IMR-90 (cell line): ENCODE results near the gene LY6G5C. TPM values are rescaled to one million over a fixed set of nuclear protein-coding genes. Genes with fewer than 3 reads are reported as not detected.

Experiments used
- ATAC-seq: fragments of 200-7000 bp; cut with Tn5 transposase; 2 replicates; pipeline ENCODE4 v1.9.1; 2020; ENCODE audit warnings: low read depth, mild to moderate bottlenecking, moderate library complexity
- BruUV-seq: library from RNA; stranded (reverse); fragments of 400-500 nt; replicated peaks from 2 replicates; lab custom pipeline; 2021; lab: Mats Ljungman, UMichigan
- CTCF ChIA-PET: fragments of 300-600 bp; formaldehyde crosslinking; extraction: SDS; loops from one replicate; lab custom pipeline; 2021; ENCODE audit warnings: antibody characterized with exemption; lab: Yijun Ruan, JAX
- POLR2A ChIA-PET: fragments of 300-600 bp; sonication (Branson Sonifier 250); formaldehyde crosslinking; loops from one replicate; lab custom pipeline; 2022; ENCODE audit warnings: antibody characterized with exemption; ENCODE audit not compliant: unreplicated experiment; lab: Charles Lee
- DNase-seq: peaks from one replicate; pipeline ENCODE4 v3.0.0; 2013
- H2AFZ ChIP-seq: replicated peaks from 2 replicates; pipeline ENCODE3; 2013; ENCODE audit warnings: low read length, mild to moderate bottlenecking; ENCODE audit not compliant: poor library complexity
- H2AK5ac ChIP-seq: 2 replicates; pipeline ENCODE4 v1.6.1; 2013; ENCODE audit warnings: low read depth, low read length, inconsistent platforms
- H2AK9ac ChIP-seq: replicated peaks from 2 replicates; pipeline ENCODE3; 2013; ENCODE audit warnings: mild to moderate bottlenecking, low read depth, low read length, moderate library complexity; ENCODE audit not compliant: poor library complexity
- H2BK120ac ChIP-seq: 2 replicates; pipeline ENCODE4 v1.6.1; 2013; ENCODE audit warnings: low read depth, low read length, inconsistent platforms
- H2BK15ac ChIP-seq: 3 replicates; pipeline ENCODE4 v1.6.1; 2013; ENCODE audit warnings: low read depth, low read length, inconsistent platforms
- H2BK20ac ChIP-seq: 2 replicates; pipeline ENCODE4 v1.6.1; 2013; ENCODE audit warnings: low read depth, mild to moderate bottlenecking, inconsistent platforms, low read length, moderate library complexity
- H2BK5ac ChIP-seq: 2 replicates; pipeline ENCODE4 v1.6.1; 2013; ENCODE audit warnings: mild to moderate bottlenecking, low read depth, low read length, inconsistent platforms; ENCODE audit not compliant: poor library complexity, severe bottlenecking
- H3K14ac ChIP-seq: replicated peaks from 2 replicates; pipeline ENCODE4 v1.6.1; 2013; ENCODE audit warnings: low read depth, low read length, inconsistent platforms
- H3K18ac ChIP-seq: 2 replicates; pipeline ENCODE4 v1.6.1; 2013; ENCODE audit warnings: low read depth, low read length, control low read depth
- H3K23ac ChIP-seq: 2 replicates; pipeline ENCODE4 v1.6.1; 2013; ENCODE audit warnings: low read depth, low read length, inconsistent platforms
- H3K27ac ChIP-seq: 2 replicates; pipeline ENCODE4 v1.5.1; 2013; ENCODE audit warnings: mild to moderate bottlenecking, control low read depth, low read length; ENCODE audit not compliant: insufficient read depth
- H3K27me3 ChIP-seq: 2 replicates; pipeline ENCODE4 v1.6.1; 2013; ENCODE audit warnings: low read length; ENCODE audit not compliant: control insufficient read depth, insufficient read depth
- H3K36me3 ChIP-seq: 2 replicates; pipeline ENCODE4 v1.6.1; 2013; ENCODE audit warnings: low read length, mixed read lengths; ENCODE audit not compliant: control insufficient read depth, insufficient read depth
- H3K4ac ChIP-seq: 2 replicates; pipeline ENCODE4 v1.6.1; 2013; ENCODE audit warnings: low read depth, low read length, inconsistent platforms
- H3K4me1 ChIP-seq: 2 replicates; pipeline ENCODE4 v1.6.1; 2013; ENCODE audit warnings: low read length, mixed read lengths; ENCODE audit not compliant: control insufficient read depth, insufficient read depth
- H3K4me2 ChIP-seq: 2 replicates; pipeline ENCODE4 v1.6.1; 2013; ENCODE audit warnings: low read depth, mild to moderate bottlenecking, control low read depth, low read length, moderate library complexity
- H3K4me3 ChIP-seq: 2 replicates; pipeline ENCODE4 v1.5.1; 2013; ENCODE audit warnings: low read depth, mild to moderate bottlenecking, control low read depth, low read length, moderate library complexity; ENCODE audit not compliant: insufficient read depth
- H3K56ac ChIP-seq: 2 replicates; pipeline ENCODE4 v1.6.1; 2013; ENCODE audit warnings: low read length, inconsistent platforms; ENCODE audit not compliant: insufficient read depth; ENCODE audit errors: extremely low read depth
- H3K79me1 ChIP-seq, 2 experiments: 2 replicates each; pipeline ENCODE4 v1.6.1; 2013; ENCODE audit warnings: low read length in 2 of 2, inconsistent platforms in 1 of 2, low read depth in 1 of 2
- H3K9ac ChIP-seq: 2 replicates; pipeline ENCODE4 v1.6.1; 2013; ENCODE audit warnings: low read depth, low read length, control low read depth
- H3K9me1 ChIP-seq: 2 replicates; pipeline ENCODE4 v1.6.1; 2013; ENCODE audit warnings: low read length, inconsistent platforms; ENCODE audit not compliant: insufficient read depth
- H3K9me3 ChIP-seq: 2 replicates; pipeline ENCODE4 v1.6.1; 2013; ENCODE audit warnings: low read length; ENCODE audit not compliant: control insufficient read depth, insufficient read depth
- H4K20me1 ChIP-seq: 2 replicates; pipeline ENCODE4 v1.6.1; 2013; ENCODE audit warnings: low read length, inconsistent platforms; ENCODE audit not compliant: insufficient read depth
- H4K5ac ChIP-seq: 2 replicates; pipeline ENCODE4 v1.6.1; 2013; ENCODE audit warnings: mild to moderate bottlenecking, low read depth, low read length, control low read depth
- H4K8ac ChIP-seq, 2 experiments: 2 replicates each; pipeline ENCODE4 v1.6.1; 2013; ENCODE audit warnings: low read depth in 2 of 2, low read length in 2 of 2, control low read depth in 1 of 2, inconsistent platforms in 1 of 2
- H4K91ac ChIP-seq: 2 replicates; pipeline ENCODE4 v1.6.1; 2013; ENCODE audit warnings: low read depth, low read length, inconsistent platforms; ENCODE audit not compliant: insufficient read depth
- BHLHE40 ChIP-seq: fragments of 150-350 bp; IDR thresholded peaks from 2 replicates; pipeline ENCODE4 v1.6.1; 2016; ENCODE audit warnings: mild to moderate bottlenecking, low read depth, low read length
- CEBPB ChIP-seq: IDR thresholded peaks from 2 replicates; pipeline ENCODE4 v1.6.1; 2012; ENCODE audit warnings: low read depth, low read length, improper control_type of control experiment
- CHD1 ChIP-seq: IDR thresholded peaks from 2 replicates; pipeline ENCODE4 v1.6.1; 2012; ENCODE audit warnings: low read depth, low read length, improper control_type of control experiment
- FOS ChIP-seq: fragments of 150-350 bp; IDR thresholded peaks from 2 replicates; pipeline ENCODE4 v1.6.1; 2016; ENCODE audit warnings: low read depth, low read length
- MAFK ChIP-seq: IDR thresholded peaks from 2 replicates; pipeline ENCODE4 v1.6.1; 2012; ENCODE audit warnings: low read depth, low read length, improper control_type of control experiment
- MXI1 ChIP-seq: IDR thresholded peaks from 2 replicates; pipeline ENCODE4 v1.6.1; 2012; ENCODE audit warnings: low read depth, mild to moderate bottlenecking, low read length, moderate library complexity, borderline replicate concordance
- NFE2L2 ChIP-seq: fragments of 150-350 bp; IDR thresholded peaks from 2 replicates; pipeline ENCODE4 v1.6.1; 2016; ENCODE audit warnings: low read depth, mild to moderate bottlenecking, low read length
- POLR2A ChIP-seq: IDR thresholded peaks from 2 replicates; pipeline ENCODE4 v1.6.1; 2012; ENCODE audit warnings: mild to moderate bottlenecking, low read depth, low read length
- RAD21 ChIP-seq: IDR thresholded peaks from 2 replicates; pipeline ENCODE4 v1.6.1; 2012; ENCODE audit warnings: low read length, improper control_type of control experiment
- RCOR1 ChIP-seq: IDR thresholded peaks from 2 replicates; pipeline ENCODE4 v1.6.1; 2012; ENCODE audit warnings: mild to moderate bottlenecking, low read length, improper control_type of control experiment; ENCODE audit not compliant: insufficient replicate concordance
- RFX5 ChIP-seq: IDR thresholded peaks from 2 replicates; pipeline ENCODE4 v1.8.0; 2012; ENCODE audit warnings: low read depth, mild to moderate bottlenecking, low read length, moderate library complexity
- SMC3 ChIP-seq: fragments of 150-350 bp; IDR thresholded peaks from 2 replicates; pipeline ENCODE4 v1.6.1; 2016; ENCODE audit warnings: low read depth, mild to moderate bottlenecking, antibody characterized with exemption, low read length, moderate library complexity
- WGBS, 2 experiments: methylation state at CpG; one replicate each; pipeline versions ENCODE4 v1.1.5 to v1.1.7; 2013; ENCODE audit warnings: missing lambda C conversion rate in 2 of 2; ENCODE audit not compliant: insufficient read length in 1 of 2; ENCODE audit errors: extremely low coverage in 2 of 2; 5-methylcytosine and 5-hydroxymethylcytosine counted together
- dilution Hi-C: fragments of 300-500 bp; cut with HindIII; formaldehyde crosslinking; loops from one replicate; pipeline ENCODE4 v1.14.3; 2018; ENCODE audit warnings: low sequenced_read_pairs; ENCODE audit not compliant: unreplicated experiment
- in situ Hi-C: fragments of 300-500 bp; cut with MboI; formaldehyde crosslinking; loops from 3 replicates; pipeline ENCODE4 v1.14.3; 2019; ENCODE audit warnings: low sequenced_read_pairs, inconsistent platforms, mixed read lengths
- intact Hi-C: fragments of 100-400 bp; cut with micrococcal nuclease; formaldehyde crosslinking; loops from 2 replicates; pipeline ENCODE4 v1.10.0; 2022
- polyA plus RNA-seq, 3 experiments: library from polyadenylated mRNA; depleted of rRNA; stranded (reverse); fragments of >200 nt; gene quantifications; 2 replicates each; pipeline ENCODE4 v1.2.3, GENCODE V29; 2012; ENCODE audit warnings: low replicate concordance in 1 of 3
- total RNA-seq: library from RNA; depleted of rRNA; stranded (reverse); fragments of >200 nt; gene quantifications from 2 replicates; pipeline ENCODE4 v1.2.3, GENCODE V29; 2012
- TF ChIP-seq, protein P1 (sequence below): fragments of 150-350 bp; IDR thresholded peaks from 2 replicates; pipeline ENCODE4 v1.6.1; 2016; ENCODE audit warnings: low read depth, mild to moderate bottlenecking, low read length, moderate library complexity, borderline replicate concordance
- TF ChIP-seq, protein P2 (sequence below): conservative IDR thresholded peaks from 2 replicates; pipeline ENCODE4 v1.5.1; 2012; ENCODE audit warnings: mild to moderate bottlenecking, low read depth, low read length, improper control_type of control experiment
- TF ChIP-seq, protein P3 (sequence below): fragments of 150-350 bp; IDR thresholded peaks from 2 replicates; pipeline ENCODE4 v1.6.1; 2017; ENCODE audit warnings: mild to moderate bottlenecking, antibody characterized with exemption, low read length, low read depth

The LY6G5C gene
- total and polyA plus RNA-seq, 2 of the 4 experiments (the other 2 are of a cell fraction), result 0.18 to 2.0 TPM

DNA sequence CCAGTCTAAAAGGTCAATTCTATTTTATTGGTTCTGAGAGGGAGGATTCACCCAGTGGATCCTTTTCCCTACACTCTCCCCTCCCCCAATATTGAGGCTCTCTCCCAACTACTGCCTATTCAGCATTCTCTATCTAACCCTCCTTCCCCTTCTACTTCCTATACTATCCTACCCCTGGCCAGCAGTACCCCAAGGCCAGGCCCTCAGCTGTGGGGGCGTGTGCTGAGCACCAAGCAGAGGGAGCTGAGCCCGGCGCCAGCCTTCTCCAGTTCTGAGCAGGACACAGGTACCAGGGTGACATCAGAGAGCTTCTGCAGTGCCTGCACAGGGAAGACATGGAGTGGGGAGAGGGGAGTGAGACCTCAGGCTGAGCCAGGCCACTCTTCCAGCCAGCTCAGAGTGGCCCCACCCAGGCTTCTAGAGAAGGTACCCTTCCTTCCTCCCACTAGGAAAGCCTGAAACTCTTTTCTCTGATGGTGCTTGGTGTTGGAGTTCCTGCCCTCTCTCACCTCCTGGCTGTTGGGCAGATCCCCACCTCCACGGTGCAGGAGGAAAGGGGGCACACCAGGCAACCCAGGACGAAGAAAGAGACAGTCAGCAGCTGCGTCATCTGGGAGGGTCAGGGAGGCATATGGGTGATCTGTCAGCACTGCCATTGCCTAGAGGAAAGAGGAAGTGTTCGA is 46.3 kb upstream of the LY6G5C start:
- H2AK5ac ChIP-seq, result no peak overlapping the region

More for the DNA sequence above, 46.3 kb upstream of the LY6G5C start:
- CTCF ChIA-PET, result no interaction called here
- Histone ChIP-seq H2AFZ (no peak overlapping the region), H3K56ac (no peak overlapping the region), H3K18ac (no peak overlapping the region), H3K4me2 (no peak overlapping the region), H3K4me3 (no peak overlapping the region), H3K9me1 (no peaks in the 10 kb centered on the region), H2AK9ac (no peak overlapping the region), H3K9ac (no peak overlapping the region), H3K27me3 (no peaks in the 10 kb centered on the region), H2BK5ac (no peak overlapping the region), H3K9me3 (no peaks in the 10 kb centered on the region), H3K23ac (no peak overlapping the region; the same call in 1 of the 2 replicates), H2BK120ac (no peak overlapping the region), H3K36me3 (peaks cover 33% of the 10 kb centered on the region), H3K14ac (no peak overlapping the region), H4K8ac (no peak overlapping the region), H4K20me1 (peaks cover 17% of the 10 kb centered on the region), H3K4me1 (peaks cover 3% of the 10 kb centered on the region), H2BK15ac (no peak overlapping the region), H4K5ac (no peak overlapping the region), H3K79me1 (peaks cover 0 to 34% of the 10 kb centered on the region in 2 experiments; a peak in 2 of 4 replicates), H2BK20ac (no peak overlapping the region), H4K91ac (no peak overlapping the region), H3K4ac (no peak overlapping the region), H3K27ac (no peak overlapping the region)
- DNase-seq (no peak), ATAC-seq (no peak)
- POLR2A ChIA-PET, result no interaction called here
- intact Hi-C loops (no loop called here), in situ Hi-C loops (no loop called here), dilution Hi-C loops (no loop called here)
- whole genome bisulfite sequencing, 2 experiments, result 92% methylated on average over 2 of the region's 7 CpGs; no CpG with 5 or more reads in 1 of the 2 experiments
- TF ChIP-seq FOS, result no peak
- no peak for TF ChIP-seq RAD21
- TF ChIP-seq MAFK, result no peak
- no peak for TF ChIP-seq POLR2A
- TF ChIP-seq, protein P1, sequence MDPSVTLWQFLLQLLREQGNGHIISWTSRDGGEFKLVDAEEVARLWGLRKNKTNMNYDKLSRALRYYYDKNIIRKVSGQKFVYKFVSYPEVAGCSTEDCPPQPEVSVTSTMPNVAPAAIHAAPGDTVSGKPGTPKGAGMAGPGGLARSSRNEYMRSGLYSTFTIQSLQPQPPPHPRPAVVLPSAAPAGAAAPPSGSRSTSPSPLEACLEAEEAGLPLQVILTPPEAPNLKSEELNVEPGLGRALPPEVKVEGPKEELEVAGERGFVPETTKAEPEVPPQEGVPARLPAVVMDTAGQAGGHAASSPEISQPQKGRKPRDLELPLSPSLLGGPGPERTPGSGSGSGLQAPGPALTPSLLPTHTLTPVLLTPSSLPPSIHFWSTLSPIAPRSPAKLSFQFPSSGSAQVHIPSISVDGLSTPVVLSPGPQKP, result no peak
- no peak for TF ChIP-seq RCOR1
- no peak for TF ChIP-seq SMC3
- TF ChIP-seq NFE2L2, result no peak
- no peak for TF ChIP-seq RFX5
- no peak for TF ChIP-seq BHLHE40
- TF ChIP-seq, protein P2, sequence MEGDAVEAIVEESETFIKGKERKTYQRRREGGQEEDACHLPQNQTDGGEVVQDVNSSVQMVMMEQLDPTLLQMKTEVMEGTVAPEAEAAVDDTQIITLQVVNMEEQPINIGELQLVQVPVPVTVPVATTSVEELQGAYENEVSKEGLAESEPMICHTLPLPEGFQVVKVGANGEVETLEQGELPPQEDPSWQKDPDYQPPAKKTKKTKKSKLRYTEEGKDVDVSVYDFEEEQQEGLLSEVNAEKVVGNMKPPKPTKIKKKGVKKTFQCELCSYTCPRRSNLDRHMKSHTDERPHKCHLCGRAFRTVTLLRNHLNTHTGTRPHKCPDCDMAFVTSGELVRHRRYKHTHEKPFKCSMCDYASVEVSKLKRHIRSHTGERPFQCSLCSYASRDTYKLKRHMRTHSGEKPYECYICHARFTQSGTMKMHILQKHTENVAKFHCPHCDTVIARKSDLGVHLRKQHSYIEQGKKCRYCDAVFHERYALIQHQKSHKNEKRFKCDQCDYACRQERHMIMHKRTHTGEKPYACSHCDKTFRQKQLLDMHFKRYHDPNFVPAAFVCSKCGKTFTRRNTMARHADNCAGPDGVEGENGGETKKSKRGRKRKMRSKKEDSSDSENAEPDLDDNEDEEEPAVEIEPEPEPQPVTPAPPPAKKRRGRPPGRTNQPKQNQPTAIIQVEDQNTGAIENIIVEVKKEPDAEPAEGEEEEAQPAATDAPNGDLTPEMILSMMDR, result no peak
- TF ChIP-seq CHD1, result no peak
- TF ChIP-seq CEBPB, result no peak
- no peak for TF ChIP-seq MXI1
- TF ChIP-seq, protein P3, sequence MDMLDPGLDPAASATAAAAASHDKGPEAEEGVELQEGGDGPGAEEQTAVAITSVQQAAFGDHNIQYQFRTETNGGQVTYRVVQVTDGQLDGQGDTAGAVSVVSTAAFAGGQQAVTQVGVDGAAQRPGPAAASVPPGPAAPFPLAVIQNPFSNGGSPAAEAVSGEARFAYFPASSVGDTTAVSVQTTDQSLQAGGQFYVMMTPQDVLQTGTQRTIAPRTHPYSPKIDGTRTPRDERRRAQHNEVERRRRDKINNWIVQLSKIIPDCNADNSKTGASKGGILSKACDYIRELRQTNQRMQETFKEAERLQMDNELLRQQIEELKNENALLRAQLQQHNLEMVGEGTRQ, result no peak
- BruUV-seq, result no TSS peak
